ENCODE data around the gene DNASE1L3.

DNA sequence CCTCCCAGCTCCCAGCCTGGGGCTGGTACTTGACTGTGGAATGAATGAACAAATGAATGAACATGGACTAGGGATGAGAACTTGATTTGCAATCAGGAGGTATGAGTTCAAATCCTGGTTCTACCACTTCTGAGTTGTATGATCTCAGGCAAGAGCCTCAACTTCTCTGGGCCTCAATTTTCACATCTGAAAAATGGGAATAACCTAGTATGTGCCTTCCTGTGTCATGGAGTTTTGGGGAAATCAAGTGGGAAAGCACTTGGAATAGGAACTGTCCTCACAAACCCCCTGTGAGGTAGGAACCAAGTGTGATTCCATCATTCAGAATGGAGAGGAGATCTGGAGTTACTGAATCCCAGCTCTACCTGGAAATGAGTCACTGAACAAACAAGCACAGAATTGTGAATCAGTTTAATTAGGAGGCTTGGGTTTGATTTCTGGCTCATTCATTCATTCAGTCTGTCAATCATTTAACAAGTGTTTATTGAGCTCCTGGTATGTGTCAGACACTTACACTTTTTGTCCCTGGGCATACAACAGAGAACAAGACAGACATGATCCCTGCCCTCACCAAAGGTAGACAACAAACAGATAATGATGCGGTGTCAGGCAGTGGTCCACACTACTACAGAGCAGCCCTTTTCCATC is 29.7 kb downstream of the DNASE1L3 start:
- TF ChIP-seq EZH2 (conservative IDR thresholded peaks at IDR 0.05; ENCODE audit: low read depth, low read length): no peak
- TF ChIP-seq, protein P1, sequence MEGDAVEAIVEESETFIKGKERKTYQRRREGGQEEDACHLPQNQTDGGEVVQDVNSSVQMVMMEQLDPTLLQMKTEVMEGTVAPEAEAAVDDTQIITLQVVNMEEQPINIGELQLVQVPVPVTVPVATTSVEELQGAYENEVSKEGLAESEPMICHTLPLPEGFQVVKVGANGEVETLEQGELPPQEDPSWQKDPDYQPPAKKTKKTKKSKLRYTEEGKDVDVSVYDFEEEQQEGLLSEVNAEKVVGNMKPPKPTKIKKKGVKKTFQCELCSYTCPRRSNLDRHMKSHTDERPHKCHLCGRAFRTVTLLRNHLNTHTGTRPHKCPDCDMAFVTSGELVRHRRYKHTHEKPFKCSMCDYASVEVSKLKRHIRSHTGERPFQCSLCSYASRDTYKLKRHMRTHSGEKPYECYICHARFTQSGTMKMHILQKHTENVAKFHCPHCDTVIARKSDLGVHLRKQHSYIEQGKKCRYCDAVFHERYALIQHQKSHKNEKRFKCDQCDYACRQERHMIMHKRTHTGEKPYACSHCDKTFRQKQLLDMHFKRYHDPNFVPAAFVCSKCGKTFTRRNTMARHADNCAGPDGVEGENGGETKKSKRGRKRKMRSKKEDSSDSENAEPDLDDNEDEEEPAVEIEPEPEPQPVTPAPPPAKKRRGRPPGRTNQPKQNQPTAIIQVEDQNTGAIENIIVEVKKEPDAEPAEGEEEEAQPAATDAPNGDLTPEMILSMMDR (CRISPR knock-in tag; IDR thresholded peaks at IDR 0.05): no peak
- no peak for TF ChIP-seq SMAD3 (CRISPR knock-in tag; IDR thresholded peaks at IDR 0.05)
- TF ChIP-seq, protein P2, sequence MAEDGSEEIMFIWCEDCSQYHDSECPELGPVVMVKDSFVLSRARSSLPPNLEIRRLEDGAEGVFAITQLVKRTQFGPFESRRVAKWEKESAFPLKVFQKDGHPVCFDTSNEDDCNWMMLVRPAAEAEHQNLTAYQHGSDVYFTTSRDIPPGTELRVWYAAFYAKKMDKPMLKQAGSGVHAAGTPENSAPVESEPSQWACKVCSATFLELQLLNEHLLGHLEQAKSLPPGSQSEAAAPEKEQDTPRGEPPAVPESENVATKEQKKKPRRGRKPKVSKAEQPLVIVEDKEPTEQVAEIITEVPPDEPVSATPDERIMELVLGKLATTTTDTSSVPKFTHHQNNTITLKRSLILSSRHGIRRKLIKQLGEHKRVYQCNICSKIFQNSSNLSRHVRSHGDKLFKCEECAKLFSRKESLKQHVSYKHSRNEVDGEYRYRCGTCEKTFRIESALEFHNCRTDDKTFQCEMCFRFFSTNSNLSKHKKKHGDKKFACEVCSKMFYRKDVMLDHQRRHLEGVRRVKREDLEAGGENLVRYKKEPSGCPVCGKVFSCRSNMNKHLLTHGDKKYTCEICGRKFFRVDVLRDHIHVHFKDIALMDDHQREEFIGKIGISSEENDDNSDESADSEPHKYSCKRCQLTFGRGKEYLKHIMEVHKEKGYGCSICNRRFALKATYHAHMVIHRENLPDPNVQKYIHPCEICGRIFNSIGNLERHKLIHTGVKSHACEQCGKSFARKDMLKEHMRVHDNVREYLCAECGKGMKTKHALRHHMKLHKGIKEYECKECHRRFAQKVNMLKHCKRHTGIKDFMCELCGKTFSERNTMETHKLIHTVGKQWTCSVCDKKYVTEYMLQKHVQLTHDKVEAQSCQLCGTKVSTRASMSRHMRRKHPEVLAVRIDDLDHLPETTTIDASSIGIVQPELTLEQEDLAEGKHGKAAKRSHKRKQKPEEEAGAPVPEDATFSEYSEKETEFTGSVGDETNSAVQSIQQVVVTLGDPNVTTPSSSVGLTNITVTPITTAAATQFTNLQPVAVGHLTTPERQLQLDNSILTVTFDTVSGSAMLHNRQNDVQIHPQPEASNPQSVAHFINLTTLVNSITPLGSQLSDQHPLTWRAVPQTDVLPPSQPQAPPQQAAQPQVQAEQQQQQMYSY (CRISPR knock-in tag; IDR thresholded peaks at IDR 0.05): no peak
